SK-N-MC (cell line): ENCODE results near the gene PXYLP1.

Experiments
- EZH2 ChIP-seq: fragments of 200-600 bp; sonication (generic); IDR thresholded peaks from one replicate; pipeline ENCODE4 v1.6.1; 2017; ENCODE audit warnings: antibody characterized with exemption
- FOXP2 ChIP-seq: optimal IDR thresholded peaks from 2 replicates; pipeline ENCODE3; 2011; ENCODE audit warnings: mild to moderate bottlenecking, moderate library complexity; ENCODE audit not compliant: insufficient read depth; ENCODE audit errors: extremely low read length, control extremely low read depth
- POLR2AphosphoS5 ChIP-seq: IDR thresholded peaks from 2 replicates; pipeline ENCODE4 v1.6.1; 2012; ENCODE audit warnings: mild to moderate bottlenecking, low read depth, low read length, borderline replicate concordance

DNA sequence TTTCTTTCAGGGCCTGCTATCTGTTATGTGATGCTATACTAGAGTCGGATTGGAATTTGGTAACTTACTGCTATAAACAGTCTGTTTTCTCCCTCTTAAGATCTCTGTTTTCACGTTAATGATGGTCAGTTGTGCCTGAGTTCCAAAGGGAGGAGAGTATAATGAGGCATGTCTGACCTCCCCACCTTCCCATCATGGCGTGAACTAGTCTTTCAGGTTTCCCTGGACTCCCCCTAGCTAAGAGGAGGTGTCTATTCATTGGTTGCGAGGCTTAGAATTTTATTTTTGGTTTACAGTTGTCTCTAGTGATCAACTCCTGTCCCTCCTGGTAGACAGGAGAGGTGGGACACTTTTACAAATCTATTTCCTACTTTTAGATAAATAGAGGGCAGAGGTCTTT, 27.8 kb upstream of the PXYLP1 start:
- TF ChIP-seq EZH2 (no peak), POLR2AphosphoS5 (no peak), FOXP2 (no peak)
